ENCODE data around the gene GABARAP. TPM values are rescaled to one million over a fixed set of nuclear protein-coding genes. Genes with fewer than 3 reads are reported as not detected.

Gene GABARAP
- total and polyA plus RNA-seq, 2 of the 4 experiments (the other 2 are of a cell fraction): 77.8 to 780 TPM

- H3K4ac ChIP-seq (ENCODE audit: low read depth, low read length): peak overlapping the region; percentile 98
- no peak overlapping the region for H2BK20ac ChIP-seq (ENCODE audit: low read depth, low read length)
- peak overlapping the region; percentile 98 for H3K14ac ChIP-seq (replicated peaks; ENCODE audit: low read depth, low read length)
- peak overlapping the region; percentile 95 for H2BK5ac ChIP-seq (ENCODE audit: low read depth, low read length, poor library complexity, severe bottlenecking)
- peak overlapping the region; percentile 25; the same call in 1 of the 2 replicates for H4K5ac ChIP-seq (ENCODE audit: low read depth, low read length)
- peaks cover 30% of the 10 kb centered on the region for H3K36me3 ChIP-seq (ENCODE audit: control insufficient read depth, insufficient read depth, low read length)
- H2BK120ac ChIP-seq (ENCODE audit: low read depth, low read length): no peak overlapping the region
- H3K79me1 ChIP-seq (ENCODE audit: low read depth in 1 of 2, low read length in 2 of 2): peaks cover 13 to 51% of the 10 kb centered on the region in 2 experiments
- no peaks in the 10 kb centered on the region for H3K9me3 ChIP-seq (ENCODE audit: control insufficient read depth, insufficient read depth, low read length)
- dilution Hi-C loops (cut with HindIII; ENCODE audit: low sequenced_read_pairs, unreplicated experiment) (no loop called here), intact Hi-C loops (cut with micrococcal nuclease) (no loop called here), in situ Hi-C loops (cut with MboI; ENCODE audit: low sequenced_read_pairs) (loop anchor here (25.0 kb wide), 1 partner anchor 921 kb away; the partner anchor contains the start of genes PER1 and VAMP2)
- H4K20me1 ChIP-seq (ENCODE audit: insufficient read depth, low read length): peaks cover 21% of the 10 kb centered on the region
- no TSS peak for BruUV-seq (replicated peaks)
- H3K9me1 ChIP-seq (ENCODE audit: insufficient read depth, low read length): 0 out of 2 replicates have a peak, but pooled peaks cover 2% of the 10 kb centered on the region
- peak overlapping the region; percentile 96 for H2AK5ac ChIP-seq (ENCODE audit: low read depth, low read length)
- ATAC-seq (ENCODE audit: low read depth) (no peak), DNase-seq (no peak)
- H3K9ac ChIP-seq (ENCODE audit: low read depth, low read length): peak overlapping the region; percentile 98
- H3K4me3 ChIP-seq (ENCODE audit: insufficient read depth, low read depth, low read length): peak overlapping the region; percentile 90
- no peak overlapping the region for H2AFZ ChIP-seq (replicated peaks; ENCODE audit: low read length, poor library complexity)
- H3K56ac ChIP-seq (ENCODE audit: extremely low read depth, insufficient read depth, low read length): peak overlapping the region; percentile 84; the same call in 1 of the 2 replicates
- H4K91ac ChIP-seq (ENCODE audit: insufficient read depth, low read depth, low read length): peak overlapping the region; percentile 94
- ChIA-PET CTCF (interaction anchor here (0.6 kb wide), 1 partner anchor 126 kb away, joined by 4 read pairs; the partner anchor contains the start of gene ASGR2), POLR2A (ENCODE audit: unreplicated experiment) (interaction anchor here (0.5 kb wide), 1 partner anchor 64 kb away, joined by 7 read pairs; no protein-coding TSS in a partner anchor)
- 27% methylated on average over 5 of the region's 9 CpGs; no CpG with 5 or more reads in 1 of the 2 experiments for WGBS, 2 experiments (ENCODE audit: extremely low coverage in 2 of 2, insufficient read length in 1 of 2)
- H3K27ac ChIP-seq (ENCODE audit: insufficient read depth, low read length): peak overlapping the region; percentile 95
- H4K8ac ChIP-seq (ENCODE audit: low read depth in 2 of 2, low read length in 2 of 2): peak overlapping the region; percentile 13 to 89; a peak in 3 of 4 replicates
- H3K27me3 ChIP-seq (ENCODE audit: control insufficient read depth, insufficient read depth, low read length): no peaks in the 10 kb centered on the region
- H3K4me1 ChIP-seq (ENCODE audit: control insufficient read depth, insufficient read depth, low read length): peaks cover 8% of the 10 kb centered on the region
- no peak overlapping the region for H3K18ac ChIP-seq (ENCODE audit: low read depth, low read length)
- peak overlapping the region; percentile 100 for H2AK9ac ChIP-seq (replicated peaks; ENCODE audit: low read depth, low read length, poor library complexity)
- H3K23ac ChIP-seq (ENCODE audit: low read depth, low read length): peak overlapping the region; percentile 89
- peak overlapping the region; percentile 93 for H3K4me2 ChIP-seq (ENCODE audit: low read depth, low read length)
- H2BK15ac ChIP-seq (ENCODE audit: low read depth, low read length): no peak overlapping the region
- TF ChIP-seq BHLHE40 (IDR thresholded peaks at IDR 0.05; ENCODE audit: low read depth, low read length) (no peak), CEBPB (IDR thresholded peaks at IDR 0.05; ENCODE audit: low read depth, low read length) (no peak), FOS (IDR thresholded peaks at IDR 0.05; ENCODE audit: low read depth, low read length) (no peak), NFE2L2 (IDR thresholded peaks at IDR 0.05; ENCODE audit: low read depth, low read length) (no peak), MAFK (IDR thresholded peaks at IDR 0.05; ENCODE audit: low read depth, low read length) (no peak), SMC3 (IDR thresholded peaks at IDR 0.05; ENCODE audit: low read depth, low read length) (no peak), CTCF (conservative IDR thresholded peaks at IDR 0.05; ENCODE audit: low read depth, low read length) (no peak), ELK1 (IDR thresholded peaks at IDR 0.05; ENCODE audit: borderline replicate concordance, low read depth, low read length) (no peak), RCOR1 (IDR thresholded peaks at IDR 0.05; ENCODE audit: insufficient replicate concordance, low read length) (no peak), MXI1 (IDR thresholded peaks at IDR 0.05; ENCODE audit: borderline replicate concordance, low read depth, low read length) (no peak), USF2 (IDR thresholded peaks at IDR 0.05; ENCODE audit: low read depth, low read length) (no peak), CHD1 (IDR thresholded peaks at IDR 0.05; ENCODE audit: low read depth, low read length) (no peak), POLR2A (IDR thresholded peaks at IDR 0.05; ENCODE audit: low read depth, low read length) (no peak), MAZ (IDR thresholded peaks at IDR 0.05; ENCODE audit: borderline replicate concordance, low read depth, low read length) (no peak), RFX5 (IDR thresholded peaks at IDR 0.05; ENCODE audit: low read depth, low read length) (no peak)
Observed at GRCh38 chr17:7241090-7241733, 1.0 kb downstream of the GABARAP start.

All from IMR-90 (cell line).